ENCODE measurements around the gene LRRC27.

- TF ChIP-seq CTCF (IDR thresholded peaks at IDR 0.05) (no peak), POLR2A (IDR thresholded peaks at IDR 0.05) (no peak)
These were observed 70.8 kb downstream of the LRRC27 start for GRCh38 chr10:132402781-132403241.

All from adrenal gland (tissue), 5 donors.